ENCODE results near the gene COL5A1.

GRCh38 chr9:134863941-134864820, 222.6 kb downstream of the COL5A1 start:
- TF ChIP-seq CTCF (IDR thresholded peaks at IDR 0.05; ENCODE audit: low read length): no peak
- no peak for TF ChIP-seq EZH2 (IDR thresholded peaks at IDR 0.05; ENCODE audit: borderline replicate concordance, low read length)

Measured in OCI-LY1 (cell line).